Measurements from ENCODE around the gene PPP6R1. TPM values are rescaled to one million over a fixed set of nuclear protein-coding genes. Genes with fewer than 3 reads are reported as not detected.

PPP6R1 gene
- total RNA-seq, 1 experiment from 2014 or later: 51.7 TPM

DNA sequence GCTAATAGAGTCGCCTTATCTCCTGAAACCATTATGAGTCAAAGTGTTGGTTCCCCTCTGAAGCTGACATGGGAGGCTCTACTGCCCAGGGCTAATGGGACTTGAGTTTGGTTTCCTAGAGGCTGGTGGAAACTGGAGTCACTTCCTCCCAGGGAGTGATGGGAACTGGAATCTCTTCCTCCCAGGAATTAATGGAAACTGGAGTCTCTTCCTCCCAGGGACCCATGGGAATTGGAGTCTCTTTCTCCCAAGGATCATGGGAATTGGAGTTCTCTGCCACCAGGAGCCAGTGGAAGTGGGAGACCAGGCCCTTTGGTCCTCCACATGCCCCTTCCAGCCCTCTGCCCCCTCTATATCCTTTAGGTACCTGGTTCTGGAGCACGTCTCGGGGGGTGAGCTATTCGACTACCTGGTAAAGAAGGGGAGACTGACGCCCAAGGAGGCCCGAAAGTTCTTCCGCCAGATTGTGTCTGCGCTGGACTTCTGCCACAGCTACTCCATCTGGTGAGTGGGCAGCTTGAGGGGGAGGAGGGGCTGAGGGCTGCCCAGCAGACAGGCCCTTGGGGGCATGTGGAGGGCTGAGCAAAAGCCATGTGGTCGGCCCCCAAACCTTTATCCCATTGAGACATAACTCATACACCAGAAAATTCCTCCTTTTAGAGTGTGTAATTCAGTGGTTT is 30.4 kb upstream of the PPP6R1 start:
- Histone ChIP-seq H3K36me3 (replicated peaks; ENCODE audit: control insufficient read depth, insufficient read depth, low read length) (peaks cover 12% of the 10 kb centered on the region), H3K4me3 (ENCODE audit: insufficient read depth, low read depth, low read length) (no peak overlapping the region), H3K27me3 (ENCODE audit: control insufficient read depth, insufficient read depth, low read length) (no peaks in the 10 kb centered on the region)
- DNase-seq: no peak

DNA sequence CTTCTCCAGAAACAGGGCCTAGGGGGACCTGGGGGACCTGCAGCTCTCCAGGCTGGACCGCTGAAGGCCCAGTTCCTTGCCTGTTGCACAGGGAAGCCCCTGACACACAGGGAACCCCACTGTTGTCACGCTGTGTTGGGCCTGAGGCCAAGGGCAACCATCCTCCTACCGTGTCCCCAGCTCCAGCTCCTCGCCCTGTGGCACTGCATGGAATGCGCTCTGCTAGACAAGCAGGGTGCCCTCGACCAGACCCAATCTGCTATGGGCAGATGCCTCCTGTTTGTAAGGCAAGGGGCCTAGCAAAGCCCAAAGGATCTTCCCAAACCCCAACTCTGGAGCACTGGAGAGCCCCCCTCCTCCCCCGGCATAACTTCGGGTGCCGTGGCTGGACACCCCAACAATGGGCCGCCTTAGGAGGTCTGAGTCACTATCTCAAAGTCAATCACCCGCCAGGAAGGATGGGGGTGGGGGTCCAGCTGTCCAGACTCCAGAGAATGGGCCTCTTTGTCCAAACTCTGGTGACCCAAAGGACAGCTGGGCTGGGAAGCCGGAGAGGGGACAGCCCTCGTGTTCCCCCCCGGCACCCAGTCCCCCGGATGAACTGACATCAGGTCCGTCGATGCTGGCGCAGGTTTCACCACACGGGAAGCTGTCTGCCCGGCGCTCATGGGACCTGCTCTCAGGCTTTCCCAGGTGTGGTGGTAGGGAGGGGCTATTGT is 28.7 kb upstream of the PPP6R1 start:
- no peak overlapping the region for H3K4me3 ChIP-seq (ENCODE audit: insufficient read depth, low read depth, low read length)
- H3K27me3 ChIP-seq (ENCODE audit: control insufficient read depth, insufficient read depth, low read length): no peaks in the 10 kb centered on the region
- peaks cover 7% of the 10 kb centered on the region for H3K36me3 ChIP-seq (replicated peaks; ENCODE audit: control insufficient read depth, insufficient read depth, low read length)
- no peak for DNase-seq

DNA sequence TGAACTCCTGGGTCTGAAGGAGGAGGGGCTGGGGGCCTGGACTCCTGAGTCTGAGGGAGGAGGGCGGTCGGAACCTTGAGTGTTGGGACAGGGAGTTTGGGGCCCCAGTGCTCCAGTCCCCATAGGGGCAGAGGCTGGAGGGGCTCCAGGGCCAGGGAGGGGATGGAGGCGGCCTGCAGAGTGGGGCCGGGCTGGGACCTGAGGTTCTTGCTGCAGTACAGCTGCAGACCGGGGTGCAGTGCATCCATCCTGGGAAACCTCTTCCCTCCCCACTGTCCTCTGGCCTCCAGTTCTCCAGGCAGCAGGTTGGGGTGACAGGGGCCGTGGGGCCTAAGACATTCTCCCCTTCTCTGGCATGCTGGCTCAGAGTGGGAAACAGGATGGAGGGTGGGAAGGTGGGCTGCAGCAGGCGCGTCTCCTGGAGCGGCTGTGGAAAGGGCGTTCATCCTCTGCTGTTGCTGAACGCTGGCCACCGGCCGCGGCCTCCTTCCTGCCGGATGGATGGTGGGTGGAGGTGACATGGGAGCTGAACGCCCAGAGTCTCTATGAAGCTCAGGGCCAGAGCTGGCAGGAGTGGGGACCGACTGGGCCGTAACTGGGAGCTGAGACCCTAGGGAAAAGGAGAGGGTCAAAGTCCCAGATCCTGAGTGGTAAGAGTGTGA is 26.5 kb upstream of the PPP6R1 start:
- DNase-seq: peak; percentile 63
- Histone ChIP-seq H3K36me3 (replicated peaks; ENCODE audit: control insufficient read depth, insufficient read depth, low read length) (peaks cover 4% of the 10 kb centered on the region), H3K27me3 (ENCODE audit: control insufficient read depth, insufficient read depth, low read length) (no peaks in the 10 kb centered on the region), H3K4me3 (ENCODE audit: insufficient read depth, low read depth, low read length) (peak overlapping the region; percentile 43)

DNA sequence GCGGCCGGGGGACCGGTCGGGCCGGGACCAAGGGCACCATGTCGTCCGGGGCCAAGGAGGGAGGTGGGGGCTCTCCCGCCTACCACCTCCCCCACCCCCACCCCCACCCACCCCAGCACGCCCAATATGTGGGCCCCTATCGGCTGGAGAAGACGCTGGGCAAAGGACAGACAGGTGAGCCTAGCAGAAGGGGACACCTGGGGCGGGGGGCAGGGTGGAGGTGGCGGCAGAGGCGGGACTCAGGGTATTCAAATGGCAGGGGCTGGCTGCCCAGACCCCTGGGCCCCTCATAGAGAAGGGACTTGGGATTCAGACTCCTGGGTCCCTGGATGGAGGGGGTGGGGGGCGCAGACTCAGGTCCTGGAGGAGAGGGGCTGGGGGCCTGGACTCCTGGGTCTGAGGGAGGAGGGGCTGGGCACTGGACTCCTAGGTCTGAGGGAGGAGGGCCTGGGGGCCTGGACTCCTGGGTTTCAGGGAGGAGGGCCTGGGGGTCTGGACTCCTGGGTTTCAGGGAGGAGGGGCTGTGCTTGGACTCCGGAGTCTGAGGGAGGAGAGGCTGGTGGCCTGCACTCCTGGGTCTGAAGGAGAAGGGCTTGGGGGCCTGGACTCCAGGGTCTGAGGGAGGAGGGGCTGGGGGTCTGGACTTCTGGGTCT is 25.7 kb upstream of the PPP6R1 start:
- Histone ChIP-seq H3K4me3 (ENCODE audit: insufficient read depth, low read depth, low read length) (peak overlapping the region; percentile 43), H3K36me3 (replicated peaks; ENCODE audit: control insufficient read depth, insufficient read depth, low read length) (peaks cover 3% of the 10 kb centered on the region; the same call in 1 of the 2 replicates), H3K27me3 (ENCODE audit: control insufficient read depth, insufficient read depth, low read length) (no peaks in the 10 kb centered on the region)
- DNase-seq: peak; percentile 85

DNA sequence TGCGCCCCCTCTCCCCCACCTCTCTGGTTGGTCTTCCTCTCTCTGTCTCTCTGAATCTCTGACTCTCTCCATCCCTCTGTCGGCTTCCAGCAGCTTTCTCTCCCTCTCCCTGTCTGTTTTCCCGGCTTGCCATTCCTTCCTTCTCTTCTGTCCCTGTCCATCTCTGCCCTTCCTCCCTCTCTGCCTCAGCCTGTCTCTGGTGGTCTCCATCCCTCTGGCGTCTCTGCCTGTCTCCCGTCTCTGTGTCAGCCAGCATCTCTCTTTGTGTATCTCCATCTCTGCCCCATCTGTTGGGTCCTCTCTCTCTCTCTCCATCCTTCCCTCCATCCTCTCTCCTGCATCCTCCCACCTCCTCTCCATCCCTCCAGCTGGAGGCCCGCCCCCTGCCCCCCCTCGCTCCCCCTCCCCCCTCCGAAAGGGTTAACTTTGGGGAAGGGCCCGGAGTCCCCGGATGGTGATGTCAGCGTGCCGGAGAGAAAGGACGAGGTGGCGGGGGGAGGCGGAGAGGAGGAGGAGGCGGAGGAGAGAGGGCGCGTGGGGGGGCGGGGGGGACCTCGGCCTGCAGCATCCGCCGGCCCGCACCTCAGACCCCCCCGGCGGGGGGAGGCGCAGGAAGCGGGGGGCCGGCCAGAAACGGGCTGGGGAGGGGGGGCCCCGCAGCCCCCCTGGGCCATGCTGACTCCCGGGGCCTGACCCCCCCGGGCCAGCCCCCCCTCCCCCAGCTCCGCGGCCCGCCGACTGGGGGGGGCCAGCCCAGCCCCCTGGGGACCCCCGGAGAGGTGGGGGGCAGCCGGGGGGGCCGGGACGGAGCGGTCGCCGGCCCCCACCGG is 24.9 kb upstream of the PPP6R1 start, which contains the start of gene BRSK1:
Gene BRSK1 (plus strand): TSS at position 450 of the 830 bp plus-strand sequence. CDS start 446 bp downstream, outside the sequence.
- Histone ChIP-seq H3K27me3 (ENCODE audit: control insufficient read depth, insufficient read depth, low read length) (no peaks in the 10 kb centered on the region), H3K4me3 (ENCODE audit: insufficient read depth, low read depth, low read length) (peak within 1 kb of the TSS; percentile 43)
- peak; percentile 96 for DNase-seq

DNA sequence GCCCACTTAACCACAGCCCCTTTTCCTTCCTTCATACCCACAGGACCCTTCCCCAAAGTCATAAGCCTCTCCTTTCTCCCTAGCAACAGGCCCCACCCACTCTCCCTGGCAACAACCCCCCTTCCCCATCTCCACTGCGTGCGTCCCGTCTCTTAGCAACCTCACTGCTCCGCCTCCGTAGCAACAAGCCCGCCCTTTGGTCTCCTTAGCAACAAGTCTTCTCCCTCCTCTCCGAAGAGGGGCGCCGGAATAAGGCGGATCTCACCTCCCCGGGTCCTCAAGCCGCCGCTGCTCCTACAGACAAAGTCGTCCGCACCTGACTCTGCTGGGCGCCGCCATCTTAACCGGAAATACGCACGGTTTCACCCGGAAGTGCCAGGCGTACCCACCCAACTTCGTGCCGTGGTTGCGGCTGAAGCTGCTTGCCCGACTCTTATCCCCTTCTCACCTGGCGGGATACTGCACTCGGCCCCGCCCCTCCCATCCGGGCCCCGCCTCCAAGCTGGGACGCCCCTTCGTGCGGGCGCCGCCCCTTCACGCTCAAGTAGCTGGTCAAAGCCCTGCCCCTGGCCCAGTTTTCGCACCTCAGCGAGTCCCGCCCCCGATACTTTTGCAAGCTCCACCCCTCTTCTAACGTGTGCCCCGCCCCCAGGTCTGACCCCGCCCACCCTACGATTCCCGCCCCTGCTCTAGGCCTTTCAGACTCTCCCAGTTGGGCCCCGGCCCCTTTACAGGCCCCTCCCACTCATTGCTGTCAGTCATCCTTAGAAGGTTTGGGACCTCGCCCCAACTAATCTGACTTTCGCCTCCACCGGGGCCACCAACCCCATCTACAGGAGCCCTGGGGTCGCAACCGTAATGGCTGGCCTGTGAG is 21.2 kb upstream of the PPP6R1 start, which contains the start of gene HSPBP1:
Gene HSPBP1 (minus strand): TSS at position 341 of the 874 bp plus-strand sequence. CDS start 502 bp downstream, outside the sequence.
- Histone ChIP-seq H3K27me3 (ENCODE audit: control insufficient read depth, insufficient read depth, low read length) (no peaks in the 10 kb centered on the region), H3K4me3 (ENCODE audit: insufficient read depth, low read depth, low read length) (peak within 1 kb of the TSS; percentile 86), H3K36me3 (replicated peaks; ENCODE audit: control insufficient read depth, insufficient read depth, low read length) (no peaks in the 10 kb centered on the region)
- peak; percentile 97 for DNase-seq

More for the DNA sequence above, 24.9 kb upstream of the PPP6R1 start, which contains the start of gene BRSK1:
- H3K36me3 ChIP-seq (replicated peaks; ENCODE audit: control insufficient read depth, insufficient read depth, low read length): no peaks in the 10 kb centered on the region

DNA sequence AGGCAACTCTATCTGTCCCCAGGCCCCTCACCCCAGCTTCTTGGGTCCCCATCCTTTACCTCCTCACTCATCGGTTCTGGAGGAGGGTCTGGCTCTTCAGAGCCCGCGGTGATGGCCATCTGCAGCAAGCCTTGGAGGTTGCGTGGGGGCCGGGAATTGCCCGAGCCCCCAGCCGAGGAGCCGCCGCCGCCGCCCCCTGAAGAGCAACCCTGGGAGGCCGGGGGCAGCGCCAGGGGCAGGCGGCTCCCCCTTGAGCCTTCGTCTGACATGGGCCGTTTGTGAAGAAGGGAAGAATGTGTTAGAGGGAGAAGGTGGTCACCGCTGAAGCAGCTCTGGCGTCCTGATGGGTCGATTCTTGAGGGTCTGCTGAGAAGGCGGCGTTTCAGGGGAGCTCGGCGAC is 20.5 kb upstream of the PPP6R1 start:
- no peaks in the 10 kb centered on the region for H3K27me3 ChIP-seq (ENCODE audit: control insufficient read depth, insufficient read depth, low read length)
- no peak for DNase-seq
- H3K36me3 ChIP-seq (replicated peaks; ENCODE audit: control insufficient read depth, insufficient read depth, low read length): no peaks in the 10 kb centered on the region
- peak overlapping the region; percentile 86 for H3K4me3 ChIP-seq (ENCODE audit: insufficient read depth, low read depth, low read length)

DNA sequence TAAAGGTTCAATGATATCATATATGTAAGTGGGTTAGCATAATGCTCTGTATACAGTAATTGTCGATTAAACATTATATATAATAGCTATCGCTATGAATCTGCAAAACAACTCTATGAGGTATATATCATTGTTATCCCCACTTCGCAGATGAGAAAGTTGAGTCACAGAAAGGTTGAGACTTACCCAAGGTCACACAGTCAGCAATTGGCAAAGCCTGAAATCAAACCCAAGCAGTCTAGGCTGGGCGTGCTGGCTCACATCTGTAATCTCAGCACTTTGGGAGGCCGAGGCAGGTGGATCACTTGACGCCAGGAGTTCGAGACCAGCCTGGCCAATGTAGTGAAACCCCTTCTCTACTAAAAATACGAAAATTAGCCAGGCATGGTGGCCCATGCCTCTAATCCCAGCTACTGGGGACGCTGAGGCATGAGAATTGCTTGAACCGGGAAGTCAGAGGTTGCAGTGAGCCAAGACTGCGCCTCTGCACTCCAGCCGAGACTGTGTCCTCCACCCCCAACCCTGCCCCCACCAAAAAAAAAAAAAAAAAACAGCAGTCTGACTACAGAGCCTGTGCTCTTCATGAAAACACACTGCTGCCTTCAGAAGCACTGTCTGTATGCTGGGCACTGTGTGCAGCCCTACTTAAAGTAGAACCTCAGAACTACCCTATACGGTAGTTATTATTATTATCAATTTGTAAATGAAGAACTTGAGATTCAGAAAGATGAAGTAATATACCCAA is 19.7 kb upstream of the PPP6R1 start:
- Histone ChIP-seq H3K27me3 (ENCODE audit: control insufficient read depth, insufficient read depth, low read length) (no peaks in the 10 kb centered on the region), H3K36me3 (replicated peaks; ENCODE audit: control insufficient read depth, insufficient read depth, low read length) (no peaks in the 10 kb centered on the region), H3K4me3 (ENCODE audit: insufficient read depth, low read depth, low read length) (no peak overlapping the region; the same call in none of the 2 replicates)
- DNase-seq: no peak

DNA sequence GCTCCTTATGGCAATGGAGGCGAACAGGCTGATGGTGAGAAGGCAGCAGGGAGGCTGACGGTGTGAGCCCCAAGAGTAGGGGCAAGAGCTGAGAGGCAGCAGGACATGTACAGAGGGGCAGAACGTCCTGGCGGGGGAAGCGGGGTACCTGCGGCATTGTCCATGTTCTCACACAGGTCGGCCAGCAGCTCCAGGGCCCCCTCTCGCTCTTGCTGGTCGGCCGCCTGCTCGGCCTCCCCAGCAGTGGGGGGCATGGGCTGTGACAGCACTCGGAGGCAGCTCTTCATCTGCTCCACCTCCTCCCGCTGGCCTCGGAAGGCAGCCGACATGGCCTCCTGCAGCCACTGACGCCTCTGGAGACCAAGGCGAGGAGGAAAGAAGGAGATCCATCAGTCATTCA is 18.7 kb upstream of the PPP6R1 start:
- Histone ChIP-seq H3K36me3 (replicated peaks; ENCODE audit: control insufficient read depth, insufficient read depth, low read length) (no peaks in the 10 kb centered on the region), H3K27me3 (ENCODE audit: control insufficient read depth, insufficient read depth, low read length) (no peaks in the 10 kb centered on the region), H3K4me3 (ENCODE audit: insufficient read depth, low read depth, low read length) (no peak overlapping the region)
- DNase-seq: no peak

DNA sequence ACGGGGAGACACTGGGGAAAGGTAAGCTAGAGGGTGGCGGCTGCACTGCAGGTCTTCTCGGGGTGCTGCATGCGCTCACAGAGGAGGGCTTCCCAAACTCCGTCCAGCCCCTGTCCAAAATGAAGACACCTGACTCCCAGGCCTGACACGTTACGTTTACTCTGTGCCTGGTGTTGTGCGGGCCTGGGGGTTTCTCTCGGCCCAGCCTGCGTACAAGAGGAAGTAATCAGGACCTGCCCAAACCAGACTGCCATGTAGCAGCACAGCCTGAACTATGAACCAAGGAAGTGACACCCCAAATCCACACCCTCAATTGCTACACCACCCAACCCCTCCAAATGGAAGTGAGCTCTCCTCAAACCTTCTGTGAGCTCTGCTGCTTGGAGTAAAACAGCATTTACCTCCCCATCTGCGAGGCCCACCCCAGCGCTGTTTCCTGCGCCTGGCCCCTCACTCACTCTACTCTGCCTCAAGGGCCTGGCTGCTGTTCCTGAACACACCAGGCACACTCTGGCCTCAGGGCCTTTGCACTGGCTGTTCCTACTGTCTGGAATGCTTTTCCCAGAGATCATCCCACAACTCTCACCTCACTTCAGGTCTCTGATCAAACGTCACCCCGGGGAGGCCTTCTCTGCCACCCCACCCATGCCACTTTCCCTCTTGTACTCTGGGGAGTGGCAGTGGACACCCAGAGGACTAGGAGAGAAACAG is 18.1 kb upstream of the PPP6R1 start:
- H3K27me3 ChIP-seq (ENCODE audit: control insufficient read depth, insufficient read depth, low read length): no peaks in the 10 kb centered on the region
- DNase-seq: no peak
- no peaks in the 10 kb centered on the region for H3K36me3 ChIP-seq (replicated peaks; ENCODE audit: control insufficient read depth, insufficient read depth, low read length)
- no peak overlapping the region for H3K4me3 ChIP-seq (ENCODE audit: insufficient read depth, low read depth, low read length)

DNA sequence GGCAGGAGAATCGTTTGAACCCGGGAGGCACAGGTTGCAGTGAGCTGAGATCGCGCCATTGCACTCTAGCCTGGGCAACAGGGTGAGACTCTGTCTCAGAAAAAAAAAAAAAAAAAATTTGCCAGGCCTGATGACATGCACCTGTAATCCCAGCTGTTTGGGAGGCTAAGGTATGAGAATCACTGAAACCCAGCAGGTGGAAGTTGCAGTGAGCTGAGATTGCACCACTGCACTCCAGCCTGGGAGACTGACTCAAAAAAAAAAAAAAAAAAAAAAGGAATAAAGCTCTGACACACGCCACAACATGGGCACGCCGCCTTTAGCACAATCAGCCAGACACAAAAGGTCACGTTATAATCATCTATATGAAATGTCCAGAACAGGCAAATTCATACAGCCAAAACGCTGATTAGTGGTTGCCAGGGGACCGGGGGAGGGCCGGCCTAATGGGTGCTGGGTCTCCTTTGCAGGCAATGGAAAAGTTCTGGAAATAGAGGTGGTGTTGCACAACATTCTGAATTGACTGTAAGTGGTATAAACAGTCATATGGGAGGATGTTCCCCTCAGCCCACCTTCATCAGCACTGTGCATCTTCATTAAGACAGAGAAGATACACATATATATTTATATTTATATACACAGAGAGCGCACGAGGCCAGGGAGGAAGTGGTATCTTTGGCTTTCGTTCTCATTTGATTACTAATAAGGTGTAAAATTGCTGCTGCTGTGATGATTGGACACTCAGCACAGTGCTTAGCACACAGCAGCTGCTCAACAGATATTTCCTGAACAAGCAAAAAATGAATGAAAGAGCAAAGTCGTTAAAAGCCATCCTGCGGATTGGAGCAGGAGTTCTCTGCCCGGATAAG is 17.3 kb upstream of the PPP6R1 start:
- Histone ChIP-seq H3K36me3 (replicated peaks; ENCODE audit: control insufficient read depth, insufficient read depth, low read length) (no peaks in the 10 kb centered on the region), H3K4me3 (ENCODE audit: insufficient read depth, low read depth, low read length) (no peak overlapping the region), H3K27me3 (ENCODE audit: control insufficient read depth, insufficient read depth, low read length) (no peaks in the 10 kb centered on the region)
- no peak for DNase-seq

Measured in H7 (cell line).